Muscle of arm (tissue), 12 donors: ENCODE results near the gene CLPTM1L. TPM values are rescaled to one million over a fixed set of nuclear protein-coding genes. Genes with fewer than 3 reads are reported as not detected.
"Not testable (repeated sequence)": the region's sequence is repeated elsewhere in the genome, so short reads cannot be mapped to it uniquely, and the experiment has no call there.

ENCODE experiments used
- DNase-seq: peaks from one replicate; pipeline ENCODE4 v3.0.0-alpha.2; 2013
- polyA plus RNA-seq, 12 donors: library from polyadenylated mRNA; unstranded; fragments of 120-200 nt; gene quantifications; one replicate each; pipeline ENCODE4 v1.2.1, GENCODE V29; 2013; ENCODE audit not compliant: insufficient read length in 12 of 12

CLPTM1L gene
- polyA plus RNA-seq, 12 donors = 25.9 to 65.9 (median 55.9) TPM; not detected in 1

- no peak for DNase-seq
Observed at GRCh38 chr5:1363581-1363980, 18.7 kb upstream of the CLPTM1L start.

- no peak for DNase-seq
Observed at GRCh38 chr5:1363160-1363559, 18.3 kb upstream of the CLPTM1L start.

- no peak for DNase-seq
Observed at GRCh38 chr5:1362242-1363015, 17.5 kb upstream of the CLPTM1L start.

- no peak for DNase-seq
Observed at GRCh38 chr5:1360861-1361260, 16.0 kb upstream of the CLPTM1L start.

DNA sequence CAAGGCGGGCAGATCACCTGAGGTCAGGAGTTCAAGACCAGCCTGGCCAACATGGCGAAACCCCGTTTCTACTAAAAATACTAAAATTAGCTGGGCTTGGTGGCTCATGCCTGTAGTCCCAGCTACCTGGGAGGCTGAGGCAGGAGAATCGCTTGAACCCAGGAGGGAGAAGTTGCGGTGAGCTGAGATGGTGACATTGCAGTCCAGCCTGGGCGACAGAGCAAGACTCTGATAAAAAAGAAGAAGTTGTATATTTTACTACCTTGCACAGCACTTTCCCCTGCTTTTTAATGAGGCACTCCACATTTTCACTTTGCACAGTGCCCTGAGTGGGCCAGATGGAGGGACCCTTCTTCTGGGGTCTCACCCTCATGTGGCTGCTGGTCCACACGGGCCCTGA lies 15.5 kb upstream of the CLPTM1L start:
- DNase-seq = not testable (repeated sequence)

DNA sequence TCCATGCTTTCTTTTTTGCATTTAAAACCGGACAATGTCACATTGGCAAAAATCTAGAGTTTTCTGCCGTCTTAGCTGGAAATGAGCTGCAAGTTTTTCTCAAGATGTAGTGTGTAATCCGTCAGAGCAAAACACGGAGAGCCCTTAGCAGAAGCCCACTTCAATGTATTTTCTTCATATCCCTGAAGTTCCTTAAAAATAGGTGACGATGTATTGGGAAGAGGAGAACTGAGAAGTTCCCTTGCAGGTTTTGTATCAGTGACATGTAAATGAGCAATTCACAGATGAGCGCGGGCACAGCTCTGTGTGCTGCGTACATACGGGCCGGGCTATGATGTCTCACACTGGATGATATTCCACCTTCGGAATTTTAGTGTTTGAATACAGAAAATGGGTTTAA lies 14.8 kb upstream of the CLPTM1L start:
- no peak for DNase-seq

GRCh38 chr5:1359031-1359645 lies 14.2 kb upstream of the CLPTM1L start:
- DNase-seq = no peak

DNA sequence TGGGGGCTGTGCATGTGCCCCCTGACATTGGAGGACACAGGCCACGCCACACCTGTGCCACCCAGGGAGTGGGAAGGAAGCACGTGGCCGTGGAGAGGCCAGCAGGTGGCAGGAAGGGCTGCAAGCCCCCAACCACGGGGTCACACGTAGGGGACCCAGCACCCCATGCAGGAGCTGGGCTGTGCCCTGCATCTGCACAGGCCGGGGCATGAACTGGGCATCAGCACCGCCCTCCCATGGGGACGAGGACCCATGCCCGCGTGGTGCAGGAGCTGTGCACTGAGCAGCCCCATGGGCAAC lies 13.8 kb upstream of the CLPTM1L start:
- DNase-seq = no peak

DNA sequence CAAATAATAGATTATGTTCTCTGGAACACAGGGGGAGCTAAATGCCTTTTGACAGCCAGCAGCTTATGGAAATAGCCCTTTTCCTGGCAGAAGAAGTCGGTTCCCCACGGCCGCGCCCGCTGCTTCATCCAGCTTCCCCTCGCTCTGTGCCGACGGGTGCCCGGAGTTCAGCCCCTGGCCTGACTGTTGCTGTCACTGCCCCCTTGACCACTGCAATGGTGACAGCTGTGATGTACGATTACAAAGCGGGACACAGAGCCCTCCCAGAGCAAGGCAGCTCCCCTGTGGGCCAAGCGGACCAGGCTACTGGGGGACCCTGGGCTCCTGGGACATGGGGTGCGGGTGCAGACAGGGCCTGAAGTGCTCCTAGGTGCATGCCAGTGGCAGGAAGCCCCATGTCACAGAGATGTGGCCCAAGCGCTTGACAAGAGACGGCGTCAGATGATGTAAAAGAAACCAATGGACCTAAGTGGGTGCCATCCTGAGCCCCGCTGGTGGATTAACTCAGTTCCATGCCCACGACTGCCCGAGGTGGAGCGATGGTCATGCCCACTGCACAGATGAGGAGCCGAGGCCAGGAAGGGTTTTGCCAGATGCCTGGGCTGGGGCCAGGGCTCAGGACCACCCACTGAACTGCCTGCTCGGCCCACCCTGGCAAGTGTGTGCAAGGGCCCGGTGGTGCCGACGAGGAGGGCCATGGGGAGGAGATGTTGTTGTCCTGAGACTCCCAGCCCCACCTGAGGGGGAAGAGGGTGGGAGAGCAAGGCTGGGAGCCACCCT lies 13.2 kb upstream of the CLPTM1L start:
- DNase-seq = no peak

- no peak for DNase-seq
Observed at GRCh38 chr5:1356873-1357787, 12.2 kb upstream of the CLPTM1L start.

- no peak for DNase-seq
Observed at GRCh38 chr5:1354576-1354975, 9.7 kb upstream of the CLPTM1L start.

GRCh38 chr5:1352231-1353219 lies 7.6 kb upstream of the CLPTM1L start:
- no peak for DNase-seq

DNA sequence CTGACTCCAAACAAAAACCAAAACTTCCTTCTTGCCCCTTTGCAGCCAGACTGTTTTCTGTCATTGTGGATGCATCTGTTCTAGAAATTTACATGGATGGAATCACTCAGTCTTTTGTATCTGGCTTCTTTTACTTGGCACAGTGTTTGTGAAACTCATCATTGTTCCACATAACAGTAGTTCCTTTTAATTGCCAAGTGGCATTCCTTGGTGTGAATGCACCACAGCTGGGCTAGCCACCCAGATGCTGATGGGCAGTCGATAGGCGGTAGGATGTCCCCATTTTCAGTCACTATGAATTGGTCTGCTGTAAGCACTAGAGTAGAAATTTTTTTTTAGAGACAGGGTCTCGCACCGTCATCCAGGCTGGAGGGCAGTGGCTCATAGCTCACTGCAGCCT lies 6.3 kb upstream of the CLPTM1L start:
- no peak for DNase-seq

DNA sequence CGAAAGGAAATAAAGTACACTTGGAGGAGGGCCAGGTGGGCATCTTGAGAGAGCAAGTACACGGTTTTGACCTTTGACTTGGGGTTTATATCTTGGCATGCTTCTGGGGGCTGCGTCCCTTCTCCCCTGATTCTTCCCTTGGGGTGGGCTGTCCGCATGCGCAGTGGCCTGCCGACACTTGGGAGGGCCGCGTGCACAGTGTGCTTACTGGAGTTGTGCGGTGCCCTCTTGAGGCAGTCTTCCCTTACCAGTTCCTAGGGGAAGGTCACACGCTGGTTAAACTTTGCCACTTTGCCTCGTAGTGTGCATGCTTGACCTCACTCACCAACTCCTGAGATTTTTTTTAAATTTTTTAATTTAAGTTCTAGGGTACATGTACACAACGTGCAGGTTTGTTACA lies 4.3 kb upstream of the CLPTM1L start:
- no peak for DNase-seq

- DNase-seq = no peak
Observed at GRCh38 chr5:1348986-1349245, 4.0 kb upstream of the CLPTM1L start.

GRCh38 chr5:1347571-1347970 lies 2.7 kb upstream of the CLPTM1L start:
- DNase-seq = no peak

DNA sequence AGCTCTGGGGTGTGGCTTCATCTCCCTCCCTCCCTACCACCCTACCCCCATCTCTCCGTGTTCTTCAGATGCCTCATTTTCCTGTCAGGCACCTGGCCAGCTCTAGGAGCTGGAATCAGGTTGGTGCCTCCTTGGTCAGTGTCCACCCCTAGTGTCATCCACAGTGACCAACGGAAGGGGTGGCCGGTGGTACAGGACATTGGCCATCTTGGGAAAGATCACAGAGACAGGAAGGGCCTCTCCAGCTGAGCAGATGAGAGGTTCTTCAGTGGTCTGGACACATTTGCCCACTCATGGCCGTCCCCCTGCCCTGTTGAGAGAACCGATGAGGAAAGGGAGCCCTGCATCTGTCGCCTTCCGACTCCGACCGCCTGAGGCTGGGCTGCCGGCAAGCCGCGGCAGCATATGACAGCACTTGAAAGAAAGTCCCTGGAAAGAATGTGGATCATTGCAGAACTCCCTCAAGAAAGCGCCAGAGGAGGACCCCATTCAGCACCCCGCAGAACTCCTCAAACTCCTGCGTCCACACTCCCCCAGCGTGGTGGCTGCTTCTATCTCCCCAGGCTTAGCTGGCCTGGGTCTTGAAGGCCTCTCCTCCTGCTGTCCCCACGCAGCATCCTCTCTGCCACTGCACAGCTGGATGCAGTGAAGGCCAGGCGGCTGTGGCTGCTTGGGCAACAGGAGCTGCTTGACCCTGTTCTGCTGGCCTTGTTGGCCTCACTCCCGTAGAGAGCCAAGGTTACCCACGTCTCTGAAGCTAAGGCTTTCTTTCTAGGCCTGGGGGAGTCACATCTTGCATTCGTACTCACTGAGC lies 1.9 kb upstream of the CLPTM1L start:
- DNase-seq = no peak

- no peak for DNase-seq
Observed at GRCh38 chr5:1345876-1346626, 1.2 kb upstream of the CLPTM1L start.
